Panc1 (cell line): ENCODE measurements around the gene MZT2B.
"Not testable (repeated sequence)": the region's sequence is repeated elsewhere in the genome, so short reads cannot be mapped to it uniquely, and the experiment has no call there.

Source experiments
- CTCF ChIP-seq: fragments of 450-650 bp; IDR thresholded peaks from 2 replicates; pipeline ENCODE4 v1.5.1; 2017; ENCODE audit warnings: mild to moderate bottlenecking
- REST ChIP-seq, 2 experiments: IDR thresholded peaks; 2 replicates each; pipeline ENCODE4 v1.6.1; 2011 to 2012; ENCODE audit warnings: low read depth in 2 of 2, control low read depth in 1 of 2, low read length in 1 of 2, mild to moderate bottlenecking in 1 of 2, moderate library complexity in 1 of 2; ENCODE audit not compliant: insufficient read depth in 1 of 2
- SIN3A ChIP-seq: IDR thresholded peaks from 2 replicates; pipeline ENCODE4 v1.6.1; 2012; ENCODE audit warnings: low read depth, mild to moderate bottlenecking, low read length, moderate library complexity, borderline replicate concordance; ENCODE audit not compliant: insufficient read depth

DNA sequence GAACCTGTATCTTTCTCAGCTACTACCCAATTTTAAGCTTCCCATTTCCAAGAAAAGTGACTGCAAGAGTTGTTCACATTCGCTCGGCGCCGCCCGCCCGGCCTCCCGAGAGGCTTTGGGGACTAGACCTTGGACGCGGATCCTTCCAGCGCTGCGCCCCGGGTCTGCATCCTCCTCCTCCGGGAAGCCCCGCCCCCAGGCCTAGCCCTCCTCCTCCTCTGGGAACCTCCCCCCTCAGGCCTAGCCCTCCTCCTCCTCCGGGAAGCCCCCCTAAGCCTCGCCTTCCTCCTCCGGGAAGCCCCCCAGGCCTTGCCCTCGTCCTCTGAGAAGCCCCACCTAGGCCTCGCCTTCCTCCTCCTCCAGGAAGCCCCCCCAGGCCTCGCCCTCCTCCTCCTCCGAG, 45.9 kb downstream of the MZT2B start:
- TF ChIP-seq CTCF; REST (IDR thresholded peaks at IDR 0.05; ENCODE audit: insufficient read depth in 1 of 2, low read depth in 2 of 2, low read length in 1 of 2); SIN3A: not testable (repeated sequence)
